ENCODE data around the gene CSNK1E.
A peak's percentile ranks its signal among the peaks of the same experiment; 100 is the strongest.

Gene CSNK1E

DNA sequence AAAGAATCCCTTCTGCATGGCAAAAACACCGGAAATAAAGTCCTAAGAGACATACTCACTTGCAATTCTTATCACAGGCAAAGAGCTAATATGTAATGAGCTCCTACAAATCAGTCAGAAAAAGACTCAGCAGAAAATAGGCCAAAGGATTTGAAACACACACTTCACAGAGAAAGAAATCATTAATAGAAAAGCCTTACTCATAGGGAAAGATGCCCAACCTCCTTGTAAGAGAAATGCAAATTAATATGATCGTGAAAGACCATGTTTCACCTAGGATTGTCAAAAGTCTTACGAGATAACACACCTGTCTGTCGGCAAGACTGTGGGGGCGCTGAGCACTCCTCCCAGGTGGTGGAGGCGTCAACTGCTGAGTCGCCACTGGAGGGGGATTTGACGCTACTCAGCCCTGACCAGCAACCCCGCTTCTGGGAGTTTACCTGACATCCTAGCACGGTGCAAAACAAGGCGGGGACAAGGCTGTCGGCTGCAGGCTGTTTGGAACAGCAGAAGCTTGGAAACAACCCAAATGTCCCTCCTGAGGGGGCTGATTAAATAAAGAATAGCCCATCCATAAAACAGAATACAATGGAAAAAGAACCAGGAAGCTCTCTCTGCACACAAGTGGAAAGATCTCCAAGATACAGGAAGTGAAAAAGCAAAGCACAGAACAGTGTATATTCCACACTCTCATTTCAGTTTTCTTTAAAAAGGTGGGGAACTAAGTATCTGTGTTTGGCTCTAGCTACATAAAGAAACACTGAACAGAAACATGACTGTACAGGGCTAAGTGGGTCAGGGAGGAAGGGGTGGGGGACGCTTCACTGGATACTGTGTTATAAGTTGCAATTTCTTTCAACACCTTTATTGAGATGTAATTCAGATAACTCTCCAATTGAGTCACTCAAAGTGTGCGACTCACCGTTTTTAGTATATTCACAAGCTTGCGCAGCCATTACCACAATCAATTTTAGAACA is 11.5 kb downstream of the CSNK1E start:
- no peak for DNase-seq (ENCODE audit: low read depth in 2 of 2)

DNA sequence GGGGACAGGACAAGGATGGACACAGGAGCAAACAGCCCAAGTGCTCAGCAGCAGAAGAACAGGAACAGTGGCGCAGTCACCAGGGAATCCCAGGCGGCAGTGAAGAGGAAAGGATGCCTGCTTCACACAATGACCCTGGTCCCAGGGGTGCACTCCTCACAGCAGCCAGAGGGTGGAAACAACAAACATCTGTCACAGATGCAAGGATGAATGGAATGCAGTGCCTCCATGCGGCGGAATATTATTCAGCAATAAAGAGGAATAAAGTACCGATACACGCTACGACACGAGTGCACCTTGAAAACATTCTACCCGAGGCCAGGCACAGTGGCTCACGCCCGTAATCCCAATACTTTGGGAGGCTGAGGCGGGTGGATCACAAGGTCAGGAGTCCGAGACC is 12.7 kb downstream of the CSNK1E start:
- no peak for DNase-seq (ENCODE audit: low read depth in 2 of 2)

DNA sequence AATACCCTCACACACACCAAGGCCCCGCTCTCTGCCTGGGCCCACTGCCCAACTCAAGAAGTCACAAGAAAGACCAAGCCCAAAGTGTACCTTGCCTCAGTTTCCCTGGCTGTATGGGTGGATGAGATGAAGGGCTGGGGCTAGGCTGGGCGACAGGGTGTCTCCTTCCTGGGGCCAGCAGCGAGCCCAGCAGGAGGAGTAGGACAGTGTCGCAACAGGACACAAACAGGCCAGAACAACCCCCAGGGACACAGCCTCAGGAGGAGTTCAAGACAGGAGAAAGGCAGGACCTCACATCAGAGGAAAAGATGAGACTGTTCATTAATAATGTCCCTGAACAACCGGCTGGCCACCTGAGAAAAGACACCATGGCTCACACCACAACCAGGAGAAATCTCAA is 13.3 kb downstream of the CSNK1E start:
- DNase-seq (ENCODE audit: low read depth in 2 of 2): no peak

DNA sequence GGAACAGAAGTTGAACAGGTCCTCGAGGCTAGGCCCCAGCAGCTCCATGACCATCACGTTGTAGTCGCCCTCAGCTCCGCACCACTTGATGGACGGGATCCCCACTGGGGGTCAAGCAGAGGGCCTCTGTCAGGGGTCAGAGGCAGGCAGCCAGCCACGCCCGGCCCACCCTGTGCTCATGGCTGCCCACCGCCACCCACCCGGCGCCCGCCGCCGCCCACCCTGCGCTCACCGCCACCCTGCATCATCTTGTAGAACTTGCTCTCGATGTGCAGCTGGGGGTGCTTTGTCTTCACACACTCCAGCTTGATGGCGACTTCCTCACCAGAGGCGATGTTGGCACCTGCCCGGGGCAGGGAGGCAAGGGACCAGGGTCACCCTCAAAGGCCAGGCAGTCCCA is 14.3 kb downstream of the CSNK1E start:
- DNase-seq (ENCODE audit: low read depth in 2 of 2): no peak

DNA sequence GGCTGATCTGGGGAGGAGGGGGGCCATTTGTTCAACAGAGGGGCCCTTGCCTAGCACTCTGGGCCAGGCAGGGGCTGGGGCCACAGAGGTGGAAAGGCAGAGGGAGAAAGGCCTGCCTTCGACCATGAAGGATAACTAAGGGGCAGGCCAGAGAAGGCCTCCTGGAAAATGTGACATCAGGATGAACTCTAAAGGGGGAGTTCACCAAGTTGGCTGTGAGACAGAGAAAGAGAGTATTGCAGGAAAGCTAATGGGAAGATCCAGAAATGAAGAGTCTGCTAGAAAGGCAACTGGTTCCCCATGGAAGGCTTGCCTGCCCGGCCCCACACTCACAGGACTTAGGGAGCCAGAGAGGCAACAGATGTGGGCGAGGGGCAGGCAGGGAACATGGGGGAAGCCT is 16.3 kb downstream of the CSNK1E start:
- no peak for DNase-seq (ENCODE audit: low read depth in 2 of 2)

DNA sequence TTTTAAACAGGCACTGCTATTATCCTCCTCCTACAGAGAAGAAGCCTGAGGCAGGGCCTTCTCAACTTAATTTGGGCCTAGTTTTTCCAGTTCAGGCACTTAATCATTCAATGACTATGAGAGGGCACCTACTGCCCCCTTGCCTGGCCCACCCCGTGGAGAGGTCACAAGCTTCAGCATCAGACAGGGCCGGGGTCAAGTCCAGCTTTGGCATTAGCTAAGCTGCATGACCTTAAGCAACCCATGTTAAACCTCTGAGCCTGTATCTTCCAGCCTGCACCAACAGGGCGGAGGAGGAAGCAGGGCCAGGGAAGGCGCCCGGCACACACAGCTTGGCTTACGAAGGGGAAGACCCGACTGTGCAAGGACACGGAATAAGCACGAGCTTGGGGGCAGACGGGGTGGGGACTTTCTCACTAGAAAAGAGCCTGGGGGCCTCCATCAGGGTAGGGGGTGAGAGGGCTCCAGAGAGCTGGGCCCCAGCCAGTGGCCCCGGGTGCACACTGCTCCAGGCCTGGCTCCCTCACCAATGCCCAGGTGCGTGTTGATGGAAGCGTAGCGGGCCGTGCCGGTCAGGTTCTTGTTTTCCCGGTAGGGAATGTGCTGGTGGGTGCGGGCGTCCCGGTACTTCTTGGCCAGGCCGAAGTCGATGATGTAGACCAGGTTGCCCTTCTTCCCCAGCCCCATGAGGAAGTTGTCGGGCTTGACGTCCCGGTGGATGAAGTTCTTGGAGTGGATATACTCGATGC is 16.9 kb downstream of the CSNK1E start:
- no peak for DNase-seq (ENCODE audit: low read depth in 2 of 2)

DNA sequence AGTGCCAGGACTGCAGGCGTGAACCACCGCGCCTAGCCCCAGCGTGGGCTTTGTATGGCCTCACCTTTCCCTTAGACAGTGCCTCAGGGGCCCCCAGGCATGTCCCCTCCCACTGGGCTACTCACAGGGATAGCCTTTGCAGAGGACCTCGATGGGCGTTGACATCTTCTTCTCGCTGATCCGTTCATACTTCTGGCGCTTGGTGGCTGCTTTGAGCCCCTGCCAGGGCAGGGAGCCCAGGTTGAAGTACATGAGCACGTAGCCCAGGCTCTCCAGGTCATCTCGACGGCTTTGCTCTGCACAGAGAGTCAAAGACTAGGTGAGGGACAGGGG is 17.5 kb downstream of the CSNK1E start:
- no peak for DNase-seq (ENCODE audit: low read depth in 2 of 2)

DNA sequence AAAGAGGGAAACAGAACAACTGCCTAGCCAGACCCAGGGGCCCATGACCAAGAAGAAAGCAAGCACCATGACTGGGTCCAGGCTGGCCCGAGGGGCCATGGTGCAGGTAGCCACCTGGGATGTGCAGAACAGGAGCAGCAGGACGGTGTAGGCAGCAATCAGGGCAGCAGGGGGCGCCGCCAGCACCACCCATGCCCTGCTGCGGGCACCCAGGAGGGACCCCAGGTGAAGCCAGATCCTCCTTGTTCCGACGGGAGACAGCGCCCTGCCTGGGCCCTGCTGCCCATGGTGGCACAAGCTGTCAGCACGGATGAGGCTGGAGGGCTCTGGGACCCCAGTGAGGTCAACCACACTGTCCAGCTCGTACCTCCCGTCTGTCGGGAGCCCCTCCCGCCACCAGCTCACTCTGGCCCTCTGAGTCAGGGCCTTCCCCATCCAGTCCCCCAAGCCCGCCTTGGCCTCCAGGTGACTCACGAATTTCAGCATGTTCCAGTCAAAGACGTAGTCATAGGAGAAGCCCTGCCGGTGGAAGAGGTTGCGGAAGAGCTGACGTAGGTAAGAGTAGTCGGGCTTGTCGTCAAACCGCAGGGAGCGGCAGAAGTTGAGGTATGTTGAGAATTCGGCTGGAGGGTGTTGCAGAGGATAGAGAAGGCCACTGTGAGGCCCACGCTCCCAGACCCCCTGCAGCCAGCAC is 18.8 kb downstream of the CSNK1E start:
- peak in 1 of 2 experiments; percentile 37 for DNase-seq (ENCODE audit: low read depth in 2 of 2)

DNA sequence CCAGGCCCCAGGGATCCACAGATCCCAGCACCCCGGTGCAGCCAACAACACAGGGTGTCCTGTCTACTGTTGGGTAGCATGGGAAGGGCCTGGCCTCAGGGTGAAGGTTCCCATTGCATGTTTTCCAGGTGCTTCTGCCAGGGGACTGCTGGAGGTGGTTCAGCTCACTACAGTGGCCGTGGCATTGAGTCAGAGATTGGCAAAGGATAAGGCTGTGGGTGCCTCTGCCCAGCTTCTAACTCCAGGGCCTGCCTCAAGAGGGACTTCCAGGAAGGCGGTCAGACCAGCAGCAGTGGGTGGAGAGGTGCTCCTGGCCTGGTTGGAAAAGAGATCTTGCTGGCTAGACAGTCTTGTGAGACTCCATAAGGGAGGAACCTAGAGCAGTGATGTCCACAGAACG is 20.9 kb downstream of the CSNK1E start:
- DNase-seq (ENCODE audit: low read depth in 2 of 2): no peak

DNA sequence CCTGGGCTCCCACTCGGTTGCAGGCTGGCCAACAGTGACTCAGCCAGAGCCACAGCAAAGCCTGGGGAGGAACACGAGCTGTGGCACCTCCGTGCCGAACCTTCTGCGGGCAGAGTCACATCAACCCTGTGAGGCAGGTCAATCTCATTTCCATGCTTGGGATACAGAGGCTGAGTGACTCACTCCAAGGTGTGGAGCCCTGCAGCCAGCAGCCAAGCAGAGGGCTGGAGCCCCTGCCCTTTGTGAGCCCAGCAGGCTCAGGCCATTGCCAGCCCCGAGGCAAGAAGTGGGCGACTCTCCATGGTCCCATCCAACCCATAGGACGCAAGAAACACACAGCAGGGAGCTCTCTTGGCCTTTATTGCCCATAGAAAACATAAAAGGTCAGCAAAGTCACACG is 21.4 kb downstream of the CSNK1E start:
- DNase-seq (ENCODE audit: low read depth in 2 of 2): no peak

DNA sequence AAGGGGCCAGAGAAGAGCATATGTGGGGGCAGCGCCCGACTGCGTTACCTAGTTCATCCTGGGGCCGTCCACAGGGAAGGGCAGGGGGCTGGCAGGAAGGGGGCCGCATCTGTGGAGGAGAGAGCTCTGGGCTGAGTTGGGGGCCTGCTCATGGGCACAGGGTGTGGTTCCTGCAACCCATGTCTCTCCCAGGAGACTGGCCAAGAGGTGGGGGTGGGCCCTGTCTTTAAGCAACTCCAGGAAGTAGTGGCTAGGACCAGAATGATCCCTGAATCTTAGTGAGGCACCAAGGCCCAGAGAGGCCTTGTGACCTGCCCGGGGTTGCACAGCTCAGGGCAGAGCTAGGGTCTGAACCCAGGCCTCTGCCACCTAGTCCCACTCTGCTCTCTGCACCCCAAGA is 21.9 kb downstream of the CSNK1E start:
- no peak for DNase-seq (ENCODE audit: low read depth in 2 of 2)

DNA sequence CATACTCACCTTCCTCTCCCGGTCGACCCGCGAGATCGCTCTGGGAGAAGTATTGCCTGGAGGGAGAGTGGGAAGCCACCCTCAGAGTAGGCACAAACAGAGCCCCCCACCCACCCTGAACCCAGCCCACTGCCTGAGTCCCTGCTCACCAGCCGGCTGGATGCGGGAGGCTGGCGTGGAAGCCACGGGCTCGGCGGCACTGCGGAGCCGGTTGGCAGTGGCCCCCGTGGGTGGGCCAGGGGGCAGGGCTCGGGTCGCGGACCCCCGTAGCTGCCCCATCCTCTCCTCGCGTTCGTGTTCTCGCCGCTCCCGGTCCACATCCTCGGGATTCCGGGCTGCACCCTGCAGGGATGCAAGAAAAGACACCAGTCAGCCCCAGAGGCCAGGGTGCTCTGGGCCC is 23.0 kb downstream of the CSNK1E start:
- no peak for DNase-seq (ENCODE audit: low read depth in 2 of 2)

DNA sequence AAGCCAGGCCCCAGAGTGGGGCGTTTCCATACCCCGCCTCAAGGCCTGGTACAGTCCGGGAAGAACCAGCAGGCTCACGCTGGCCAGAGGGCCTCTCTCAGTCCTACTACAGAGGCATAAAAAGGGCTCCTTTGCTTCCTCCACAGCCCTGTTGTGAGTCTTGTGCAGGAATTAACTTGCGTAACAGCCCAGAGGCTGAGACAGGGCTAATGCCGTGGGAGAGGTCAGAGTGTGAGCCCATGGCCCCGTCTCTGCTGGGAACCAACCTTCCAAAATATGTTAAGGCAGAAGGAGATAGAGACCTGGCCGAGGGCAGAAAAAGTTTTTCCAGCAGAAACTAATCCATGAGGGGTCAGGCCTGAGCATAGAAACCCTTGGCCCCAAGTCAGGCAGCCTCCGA is 24.5 kb downstream of the CSNK1E start:
- no peak for DNase-seq (ENCODE audit: low read depth in 2 of 2)

DNA sequence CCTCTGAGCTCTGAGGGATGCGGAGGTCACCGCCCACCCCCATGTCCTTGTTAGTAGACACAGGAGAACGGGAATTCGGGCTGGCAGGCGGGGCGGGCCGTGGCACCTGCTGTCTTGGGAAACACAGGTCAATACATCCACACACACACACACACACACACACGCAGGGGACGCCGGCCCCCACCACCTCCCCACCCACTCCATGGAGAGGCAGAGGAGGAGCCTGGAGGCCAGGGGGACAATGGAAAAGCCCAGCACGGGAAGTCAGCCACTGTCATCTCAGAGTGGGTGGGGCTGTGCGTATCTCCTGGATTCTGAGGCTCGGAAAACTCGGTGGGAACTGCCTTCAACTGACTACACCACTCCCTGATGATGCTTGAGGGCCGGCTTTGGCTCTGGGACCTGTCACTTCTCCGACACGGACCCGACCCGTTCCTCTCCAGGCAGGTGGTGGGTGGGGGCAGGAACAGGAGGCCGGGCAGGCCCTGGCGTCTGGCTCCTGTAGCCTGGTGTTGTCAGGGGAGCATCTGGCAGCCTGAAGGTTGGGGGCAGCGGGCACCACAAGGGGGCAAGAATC is 25.9 kb downstream of the CSNK1E start:
- no peak for DNase-seq (ENCODE audit: low read depth in 2 of 2)

DNA sequence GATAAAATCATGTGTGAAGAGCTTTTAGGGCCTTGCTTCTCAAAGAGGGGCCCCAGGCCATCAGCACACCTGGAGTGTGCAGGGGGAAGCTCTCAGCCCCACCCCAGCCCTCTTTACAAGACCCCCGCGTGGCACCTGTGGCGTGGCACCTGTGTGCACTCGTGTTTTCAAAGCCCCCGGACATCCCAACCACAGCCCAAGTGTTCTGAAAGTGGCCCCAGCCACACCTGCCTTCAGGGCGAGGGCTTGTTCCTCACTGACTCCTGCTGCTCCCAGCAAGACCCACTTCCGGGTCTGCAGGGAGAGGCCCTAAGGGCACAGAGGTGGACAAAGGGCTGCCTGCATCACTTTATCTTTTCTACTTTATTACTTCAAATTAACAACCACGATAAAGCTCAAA is 26.9 kb downstream of the CSNK1E start:
- DNase-seq (ENCODE audit: low read depth in 2 of 2): no peak

DNA sequence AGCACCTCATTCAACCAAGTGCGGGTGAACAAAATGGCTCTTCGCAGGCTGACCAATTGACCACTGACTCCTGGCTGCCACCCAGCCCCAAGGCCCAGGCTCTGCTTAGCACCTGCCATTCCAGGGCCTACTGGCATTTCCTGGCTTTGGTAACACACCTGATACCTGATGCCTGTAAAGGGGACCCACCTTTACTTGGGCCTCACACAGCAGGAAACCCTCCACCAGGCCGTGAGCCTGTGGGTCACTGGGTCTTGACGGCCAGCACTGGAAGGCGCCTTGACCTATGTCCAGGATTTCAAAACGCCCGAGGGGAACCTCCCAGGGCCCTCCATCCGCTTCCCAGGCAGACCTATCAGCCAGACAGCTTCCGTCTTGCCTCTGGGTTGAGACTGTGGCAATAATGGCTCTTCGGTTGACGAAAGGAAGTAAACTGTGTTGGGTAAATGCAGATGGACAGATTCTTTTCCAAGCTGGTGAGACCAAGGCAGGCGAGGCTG is 27.6 kb downstream of the CSNK1E start:
- no peak for DNase-seq (ENCODE audit: low read depth in 2 of 2)

DNA sequence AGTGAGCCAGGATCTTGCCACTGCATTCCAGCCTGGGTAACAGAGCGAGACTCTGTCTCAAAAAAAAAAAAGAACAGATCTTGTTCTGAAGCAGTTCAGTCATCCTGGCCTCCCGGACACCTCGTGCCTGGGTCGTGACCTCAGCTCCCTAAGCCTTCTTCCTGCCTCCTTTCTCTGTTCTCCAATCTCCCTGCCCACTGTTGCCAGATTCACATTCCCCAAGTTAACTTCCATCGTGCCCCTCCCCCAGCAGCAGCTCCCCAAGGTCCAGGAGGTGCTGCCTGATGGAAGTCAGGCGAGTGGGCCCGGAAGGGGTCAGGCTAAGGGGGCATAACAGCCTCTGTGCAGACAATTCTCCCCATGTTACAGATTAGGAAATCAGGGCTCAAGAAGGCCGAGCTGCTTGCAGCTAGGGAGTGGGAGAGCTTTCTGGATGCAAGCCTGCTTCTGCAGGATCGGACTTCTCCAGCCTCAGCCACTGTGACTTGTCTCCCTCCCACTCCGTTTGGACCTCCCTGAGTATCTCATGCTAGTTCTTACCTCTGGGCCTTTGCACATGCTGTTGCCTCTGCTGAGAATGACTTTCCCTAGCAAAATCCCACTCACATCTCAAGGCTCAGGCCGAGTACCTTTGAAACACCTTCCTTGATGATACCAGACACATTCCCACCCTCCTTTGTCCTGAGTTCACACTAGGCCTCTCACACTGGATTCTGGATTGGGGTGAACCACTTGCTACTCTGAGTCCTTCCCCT is 30.1 kb downstream of the CSNK1E start:
- no peak for DNase-seq (ENCODE audit: low read depth in 2 of 2)

DNA sequence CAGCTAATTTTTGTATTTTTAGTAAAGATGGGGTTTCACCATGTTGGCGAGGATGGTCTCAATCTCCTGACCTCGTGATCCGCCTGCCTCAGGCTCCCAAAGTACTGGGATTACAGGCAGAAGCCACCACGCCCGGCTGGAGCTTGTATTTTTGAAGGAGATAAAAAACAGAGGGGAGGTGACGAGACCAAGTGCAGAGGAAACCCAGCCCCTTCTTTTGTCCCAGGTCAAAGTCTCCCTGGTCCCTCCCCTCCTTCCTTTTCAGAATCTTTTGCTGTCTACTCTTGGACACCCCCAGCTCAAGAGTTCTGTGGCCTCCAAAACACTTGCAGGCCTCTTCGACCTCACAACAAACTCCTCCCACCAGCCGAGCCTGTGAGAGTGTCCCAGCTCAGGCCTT is 32.2 kb downstream of the CSNK1E start:
- no peak for DNase-seq (ENCODE audit: low read depth in 2 of 2)

DNA sequence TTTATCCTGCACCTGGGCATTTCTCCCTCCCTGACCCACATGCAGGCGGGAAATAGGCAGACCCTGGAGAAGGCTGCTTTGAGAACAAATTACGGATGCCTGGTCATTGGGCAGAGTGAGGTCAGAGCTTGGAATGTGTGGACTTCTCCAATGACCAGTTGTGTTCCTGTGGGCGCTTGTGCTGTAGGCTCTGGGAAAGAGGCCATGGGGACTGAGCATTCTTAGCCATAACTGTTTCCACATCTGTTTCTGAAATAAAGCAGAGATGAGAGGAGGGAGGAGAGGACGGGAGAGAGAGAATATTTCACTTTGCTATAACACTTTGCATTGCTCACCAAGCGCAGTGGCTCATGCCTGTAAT is 33.2 kb downstream of the CSNK1E start:
- DNase-seq (ENCODE audit: low read depth in 2 of 2): no peak

DNA sequence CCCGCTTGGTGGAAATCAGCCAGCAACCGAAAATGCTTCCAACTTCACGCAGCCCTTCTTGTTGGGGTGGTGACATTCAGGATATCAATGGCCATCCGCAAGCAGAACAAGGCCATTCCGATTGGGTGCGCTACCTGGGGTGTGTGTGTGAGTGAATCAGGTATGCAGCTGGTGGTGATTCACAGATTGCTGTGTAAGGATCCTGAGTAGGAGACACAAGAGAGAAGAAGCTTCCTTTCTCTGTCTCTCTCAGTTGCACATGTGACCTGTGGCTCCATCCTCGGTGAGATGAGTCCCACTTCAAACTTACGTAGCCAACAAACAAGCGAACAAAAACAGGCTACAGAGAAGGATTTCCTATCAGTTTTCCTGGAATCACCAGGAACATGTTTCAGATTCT is 34.8 kb downstream of the CSNK1E start:
- DNase-seq (ENCODE audit: low read depth in 2 of 2): no peak

DNA sequence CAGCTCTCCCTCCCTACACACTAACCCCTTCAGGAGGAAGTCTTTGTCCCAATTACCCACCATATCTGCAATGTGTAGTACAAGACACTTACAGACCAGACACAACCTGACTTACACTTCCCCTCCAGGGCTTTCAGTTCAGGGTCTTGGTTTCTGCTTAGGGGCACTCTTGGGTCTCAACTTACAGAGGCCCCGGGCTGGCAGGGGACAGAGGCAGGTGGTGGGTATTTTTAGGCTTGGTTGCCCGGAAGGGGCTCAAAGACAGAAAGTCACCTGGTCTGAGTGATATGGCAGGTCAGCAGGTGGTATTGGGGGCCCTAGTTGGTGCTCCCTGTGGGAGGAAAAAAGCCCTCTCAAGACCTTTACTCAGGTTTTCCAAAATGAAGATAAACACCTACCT is 41.1 kb downstream of the CSNK1E start:
- DNase-seq (ENCODE audit: low read depth in 2 of 2): no peak
